ENCODE data around the gene SH2D6.

DNA sequence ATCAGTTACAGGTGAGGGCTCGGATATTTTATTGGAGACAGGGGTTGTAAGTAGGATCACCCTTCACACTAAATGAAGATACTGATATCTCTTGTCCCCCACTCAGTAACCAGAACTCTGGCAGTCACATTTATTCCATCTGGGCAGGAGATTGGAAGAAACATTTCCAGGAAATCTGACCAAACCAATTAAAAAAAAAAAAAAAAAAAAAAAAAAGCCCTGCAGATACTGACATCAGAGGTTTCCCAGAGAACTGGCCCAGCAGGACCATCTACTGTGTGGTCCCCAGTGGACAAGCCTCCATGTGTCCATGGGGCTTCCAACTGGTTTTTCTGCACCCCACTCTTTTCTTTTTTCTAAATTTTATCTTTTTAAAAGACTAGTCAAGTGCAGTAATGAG, 41.3 kb downstream of the SH2D6 start:
- TF ChIP-seq, protein P1, sequence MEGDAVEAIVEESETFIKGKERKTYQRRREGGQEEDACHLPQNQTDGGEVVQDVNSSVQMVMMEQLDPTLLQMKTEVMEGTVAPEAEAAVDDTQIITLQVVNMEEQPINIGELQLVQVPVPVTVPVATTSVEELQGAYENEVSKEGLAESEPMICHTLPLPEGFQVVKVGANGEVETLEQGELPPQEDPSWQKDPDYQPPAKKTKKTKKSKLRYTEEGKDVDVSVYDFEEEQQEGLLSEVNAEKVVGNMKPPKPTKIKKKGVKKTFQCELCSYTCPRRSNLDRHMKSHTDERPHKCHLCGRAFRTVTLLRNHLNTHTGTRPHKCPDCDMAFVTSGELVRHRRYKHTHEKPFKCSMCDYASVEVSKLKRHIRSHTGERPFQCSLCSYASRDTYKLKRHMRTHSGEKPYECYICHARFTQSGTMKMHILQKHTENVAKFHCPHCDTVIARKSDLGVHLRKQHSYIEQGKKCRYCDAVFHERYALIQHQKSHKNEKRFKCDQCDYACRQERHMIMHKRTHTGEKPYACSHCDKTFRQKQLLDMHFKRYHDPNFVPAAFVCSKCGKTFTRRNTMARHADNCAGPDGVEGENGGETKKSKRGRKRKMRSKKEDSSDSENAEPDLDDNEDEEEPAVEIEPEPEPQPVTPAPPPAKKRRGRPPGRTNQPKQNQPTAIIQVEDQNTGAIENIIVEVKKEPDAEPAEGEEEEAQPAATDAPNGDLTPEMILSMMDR (IDR thresholded peaks at IDR 0.05): no peak
- TF ChIP-seq EZH2 (IDR thresholded peaks at IDR 0.05): no peak
- TF ChIP-seq EZH2phosphoT487 (IDR thresholded peaks at IDR 0.05): no peak

Measured in neural progenitor cell (in vitro differentiated cells).